Measurements from ENCODE around the gene HMCN1.
"Not testable (repeated sequence)": the region's sequence is repeated elsewhere in the genome, so short reads cannot be mapped to it uniquely, and the experiment has no call there.

HMCN1 gene

GRCh38 chr1:185741551-185741950 is 7.4 kb downstream of the HMCN1 start:
- no peak for DNase-seq (ENCODE audit: low spot score)

GRCh38 chr1:185742403-185742802 is 8.2 kb downstream of the HMCN1 start:
- no peak for DNase-seq (ENCODE audit: low spot score)

- no peak for DNase-seq (ENCODE audit: low spot score)
These were observed 11.0 kb downstream of the HMCN1 start for GRCh38 chr1:185745165-185745564.

GRCh38 chr1:185759061-185759460 is 24.9 kb downstream of the HMCN1 start:
- no peak for DNase-seq (ENCODE audit: low spot score)

DNA sequence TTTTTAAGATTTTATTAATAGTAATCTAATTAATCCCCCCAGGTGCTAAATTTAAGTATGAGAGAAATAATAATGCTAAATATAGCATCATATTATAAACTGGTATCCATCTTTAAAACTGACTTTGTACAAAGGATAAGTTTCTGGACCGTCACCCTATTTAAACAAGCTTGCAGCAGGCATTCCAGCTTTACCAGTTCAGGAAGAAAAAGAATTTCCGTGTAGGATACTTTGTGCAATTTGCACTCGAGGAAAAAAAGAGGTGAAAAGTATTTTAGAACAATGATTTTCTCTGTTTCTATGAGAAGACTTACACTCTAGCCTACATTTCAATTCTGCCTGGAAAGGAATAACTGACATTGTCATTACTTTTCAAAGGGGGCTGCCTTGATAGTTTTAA is 27.6 kb downstream of the HMCN1 start:
- no peak for DNase-seq (ENCODE audit: low spot score)

- no peak for DNase-seq (ENCODE audit: low spot score)
These were observed 33.4 kb downstream of the HMCN1 start for GRCh38 chr1:185767508-185768120.

DNA sequence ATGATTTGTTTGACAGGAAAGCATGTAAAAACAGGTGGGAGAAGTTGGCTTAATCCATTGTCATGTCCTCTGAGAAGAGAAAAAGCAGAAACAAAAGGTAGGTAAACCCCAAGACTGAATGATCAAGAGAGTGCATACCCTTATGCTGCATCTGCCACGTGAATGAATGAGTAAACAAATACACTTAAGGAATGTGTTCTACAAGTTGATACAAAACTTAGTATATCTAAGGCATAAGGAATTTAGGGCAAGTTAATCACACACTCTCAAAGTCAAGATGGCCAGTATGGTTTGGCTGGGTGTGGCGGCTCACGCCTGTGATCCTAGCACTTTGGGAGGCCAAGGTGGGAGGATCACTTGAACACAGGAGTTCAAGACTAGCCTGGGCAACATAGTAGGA is 34.2 kb downstream of the HMCN1 start:
- DNase-seq (ENCODE audit: low spot score): no peak

GRCh38 chr1:185769136-185769535 is 34.9 kb downstream of the HMCN1 start:
- DNase-seq (ENCODE audit: low spot score): no peak

DNA sequence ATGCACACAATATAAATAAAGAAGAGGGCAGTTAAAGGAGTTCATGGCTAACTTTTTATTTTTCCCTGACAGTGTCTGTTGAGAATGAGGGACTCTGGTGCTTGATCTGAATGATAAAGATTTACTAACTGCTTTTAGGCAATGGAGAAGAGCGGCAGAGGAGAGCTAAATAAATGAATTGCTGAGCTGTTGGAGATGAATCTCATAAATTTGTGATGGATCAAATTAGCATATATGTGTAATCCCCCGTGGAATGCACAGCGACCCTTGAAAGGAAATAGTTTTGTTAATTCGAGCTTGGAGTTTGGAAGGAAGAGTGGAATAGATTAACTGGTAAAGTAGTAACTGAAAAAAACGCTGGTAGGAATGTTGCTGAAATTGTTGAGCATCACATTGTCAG is 40.2 kb downstream of the HMCN1 start:
- DNase-seq (ENCODE audit: low spot score): no peak

GRCh38 chr1:185775501-185775900 is 41.3 kb downstream of the HMCN1 start:
- no peak for DNase-seq (ENCODE audit: low spot score)

DNA sequence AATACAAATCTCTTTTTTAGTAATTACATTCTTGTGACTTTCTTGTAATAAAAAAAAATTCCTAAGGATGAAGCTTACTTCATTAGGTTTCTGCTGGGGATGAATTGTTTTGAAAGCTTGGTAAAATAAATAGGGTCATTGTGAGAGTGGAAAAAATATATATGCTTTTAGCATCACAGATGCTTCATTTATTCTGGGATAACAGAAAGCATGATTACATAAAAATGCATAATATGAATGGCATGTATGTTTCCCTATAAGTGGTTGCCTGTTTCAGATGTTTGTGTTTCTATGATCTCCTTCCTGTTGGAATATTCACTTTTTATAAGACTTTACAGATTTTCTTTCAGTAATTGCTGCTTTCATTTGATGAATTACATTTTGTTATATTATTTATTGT is 42.3 kb downstream of the HMCN1 start:
- no peak for DNase-seq (ENCODE audit: low spot score)

DNA sequence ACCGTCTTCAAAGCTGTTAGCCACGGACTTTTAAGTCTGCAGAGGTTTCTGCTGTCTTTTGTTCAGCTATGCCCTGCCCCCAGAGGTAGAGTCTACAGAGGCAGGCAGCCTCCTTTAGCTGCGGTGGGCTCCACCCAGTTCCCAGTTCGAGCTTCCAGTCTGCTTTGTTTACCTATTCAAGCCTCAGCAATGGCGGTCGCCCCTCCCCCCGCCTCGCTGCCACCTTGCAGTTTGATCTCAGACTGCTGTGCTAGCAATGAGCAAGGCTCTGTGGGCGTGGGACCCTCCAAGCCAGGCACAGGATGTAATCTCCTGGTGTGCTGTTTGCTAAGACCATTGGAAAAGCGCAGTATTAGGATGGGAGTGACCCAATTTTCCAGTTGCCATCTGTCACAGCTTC is 49.7 kb downstream of the HMCN1 start:
- DNase-seq (ENCODE audit: low spot score): not testable (repeated sequence)

GRCh38 chr1:185785586-185785985 is 51.4 kb downstream of the HMCN1 start:
- DNase-seq (ENCODE audit: low spot score): no peak

GRCh38 chr1:185786524-185786923 is 52.3 kb downstream of the HMCN1 start:
- DNase-seq (ENCODE audit: low spot score): no peak

GRCh38 chr1:185787238-185787637 is 53.0 kb downstream of the HMCN1 start:
- no peak for DNase-seq (ENCODE audit: low spot score)

- DNase-seq (ENCODE audit: low spot score): no peak
These were observed 54.2 kb downstream of the HMCN1 start for GRCh38 chr1:185788386-185788785.

DNA sequence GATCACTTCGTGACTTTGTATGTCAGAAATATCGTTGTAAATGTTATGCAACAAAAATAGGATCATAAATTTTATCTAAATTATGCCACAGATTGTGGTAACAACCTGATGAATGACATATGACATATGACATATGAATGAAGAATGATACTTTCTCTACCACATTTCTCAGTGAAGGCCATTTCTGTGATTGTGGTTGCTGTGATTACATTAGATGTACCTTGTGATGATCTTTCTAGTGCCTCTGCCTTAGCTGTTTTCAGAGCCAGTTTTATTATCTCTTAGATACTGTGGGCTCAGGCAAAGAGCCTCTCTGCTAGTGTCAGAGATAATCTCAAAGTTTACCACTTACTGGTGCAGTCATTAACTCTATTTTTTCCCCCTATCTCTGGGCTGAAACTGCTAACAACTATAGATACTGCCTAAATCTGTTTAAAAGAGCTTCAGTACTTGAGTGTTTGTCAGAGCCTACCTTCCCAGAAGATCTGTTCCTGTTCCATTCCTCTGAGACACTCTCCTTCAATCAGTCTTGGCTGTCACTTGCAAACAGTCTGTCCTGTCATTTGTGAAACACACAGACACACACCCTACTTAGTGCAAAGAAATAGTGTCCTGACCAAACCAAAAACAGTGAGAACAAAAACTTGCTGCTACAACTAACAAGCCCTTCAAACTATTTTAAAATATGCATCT is 55.5 kb downstream of the HMCN1 start:
- no peak for DNase-seq (ENCODE audit: low spot score)

GRCh38 chr1:185790194-185790735 is 56.1 kb downstream of the HMCN1 start:
- DNase-seq (ENCODE audit: low spot score): no peak

DNA sequence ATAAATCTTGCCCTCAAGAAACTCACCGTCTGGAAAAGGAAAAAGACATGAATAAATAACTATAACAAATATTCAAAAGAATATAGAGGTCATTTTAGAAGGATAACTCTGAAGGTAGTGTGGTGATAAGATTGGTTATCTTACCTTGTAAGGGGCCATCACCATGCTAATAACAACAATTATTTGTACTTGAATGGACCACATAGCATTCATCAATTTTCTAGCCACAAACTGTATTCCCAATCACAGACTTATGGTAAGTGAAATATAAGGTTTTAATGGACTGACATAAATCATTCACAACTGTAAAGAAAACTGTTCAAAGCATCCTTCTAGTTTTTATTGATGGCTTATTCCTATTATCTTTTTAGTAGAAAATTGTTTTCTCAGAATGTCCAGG is 57.8 kb downstream of the HMCN1 start:
- DNase-seq (ENCODE audit: low spot score): no peak

GRCh38 chr1:185794495-185794894 is 60.3 kb downstream of the HMCN1 start:
- not testable (repeated sequence) for DNase-seq (ENCODE audit: low spot score)

- DNase-seq (ENCODE audit: low spot score): no peak
These were observed 61.0 kb downstream of the HMCN1 start for GRCh38 chr1:185795181-185795580.

DNA sequence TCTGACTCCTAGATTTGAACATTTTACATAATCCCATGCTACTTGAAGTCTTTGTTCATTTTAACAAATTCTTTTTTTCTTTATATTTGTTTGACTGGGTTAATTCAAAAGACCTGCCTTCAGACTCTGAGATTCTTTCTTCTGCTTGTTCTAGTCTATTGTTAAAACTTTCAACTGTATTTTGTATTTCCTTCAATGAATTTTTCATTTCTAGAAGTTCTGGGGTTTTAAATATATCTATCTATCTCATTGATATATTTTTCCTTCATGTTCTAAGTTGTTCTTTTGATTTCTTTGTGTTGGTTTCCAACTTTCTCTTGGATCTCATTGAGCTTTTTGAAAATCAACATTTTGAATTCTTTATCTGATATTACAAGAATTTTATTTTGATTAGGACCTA is 64.3 kb downstream of the HMCN1 start:
- DNase-seq (ENCODE audit: low spot score): no peak

DNA sequence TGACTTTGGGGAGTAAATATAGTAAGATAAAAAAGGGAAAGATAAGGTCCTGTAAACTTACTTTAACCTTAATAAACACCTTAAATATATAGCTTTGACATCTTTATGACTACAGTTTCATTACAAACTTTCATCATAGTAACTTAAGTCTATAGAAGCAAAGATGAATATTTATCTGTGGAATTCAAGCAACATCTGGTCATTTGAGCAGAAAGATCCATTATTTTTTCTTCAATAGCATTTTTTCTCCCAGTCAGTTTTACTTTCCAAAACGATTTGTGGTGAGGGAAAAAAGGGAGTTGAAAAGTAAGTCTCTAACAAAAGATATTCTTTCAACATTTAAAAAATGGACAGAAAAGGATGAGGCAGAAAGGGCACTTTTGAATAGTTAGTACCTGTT is 69.0 kb downstream of the HMCN1 start:
- no peak for DNase-seq (ENCODE audit: low spot score)

GRCh38 chr1:185804206-185804605 is 70.0 kb downstream of the HMCN1 start:
- no peak for DNase-seq (ENCODE audit: low spot score)

Measured in kidney capillary endothelial cell (primary cell).